HTERT RPE-1 (cell line): ENCODE data around the gene PON2.
"Not testable (repeated sequence)": the region's sequence is repeated elsewhere in the genome, so short reads cannot be mapped to it uniquely, and the experiment has no call there.

Experiments used
- in situ Hi-C: fragments of 300-500 bp; cut with MboI; formaldehyde crosslinking; loops from 4 replicates; pipeline ENCODE4 v1.14.3; 2020; ENCODE audit warnings: low sequenced_read_pairs

Gene PON2

DNA sequence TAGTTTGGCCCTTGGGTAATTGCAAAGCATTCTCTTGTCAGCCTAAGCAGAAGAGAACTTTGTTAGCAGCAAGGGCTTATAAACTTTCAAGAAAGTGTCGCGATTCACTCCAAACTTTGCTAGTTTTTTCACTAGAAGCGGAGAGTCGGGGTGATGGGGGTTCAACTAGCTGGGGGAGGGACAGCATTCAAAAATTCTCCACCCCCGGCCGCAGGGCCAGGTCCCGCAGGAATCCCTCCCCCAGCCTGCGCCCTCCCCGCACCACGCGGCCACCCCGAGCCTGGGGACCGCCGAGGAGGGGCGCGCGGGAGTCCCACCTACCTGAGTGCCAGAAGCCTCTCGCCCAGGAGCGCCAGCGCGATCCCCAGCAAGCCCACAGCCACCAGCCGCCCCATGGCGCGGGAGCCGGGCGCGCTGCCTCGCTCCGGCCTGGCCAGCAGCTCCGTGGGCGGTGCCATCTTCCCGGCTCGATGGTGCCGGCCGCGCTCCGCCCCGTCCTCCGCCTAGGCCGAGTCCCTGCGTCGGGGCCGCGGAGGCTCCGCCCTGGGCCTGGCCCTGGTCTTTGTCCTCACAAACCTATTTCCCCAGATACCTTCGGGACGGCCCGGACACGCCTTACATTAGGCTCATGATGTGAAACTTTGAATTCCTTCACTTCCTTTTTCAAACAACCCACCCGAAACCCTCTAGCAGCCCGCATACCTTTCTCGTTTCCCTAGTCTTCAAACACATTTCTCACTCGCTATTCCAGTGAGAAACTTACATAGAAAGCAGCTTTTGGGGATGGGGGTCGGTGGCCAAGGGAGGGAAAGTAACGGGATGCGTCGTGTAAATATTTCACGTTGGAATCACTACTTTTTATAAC is at the start of gene PON2:
Gene PON2, minus strand, starts transcription at position 472 of the 865 bp plus-strand sequence. Its CDS starts 77 bp downstream, at position 395.
- in situ Hi-C loops, result no loop called here

DNA sequence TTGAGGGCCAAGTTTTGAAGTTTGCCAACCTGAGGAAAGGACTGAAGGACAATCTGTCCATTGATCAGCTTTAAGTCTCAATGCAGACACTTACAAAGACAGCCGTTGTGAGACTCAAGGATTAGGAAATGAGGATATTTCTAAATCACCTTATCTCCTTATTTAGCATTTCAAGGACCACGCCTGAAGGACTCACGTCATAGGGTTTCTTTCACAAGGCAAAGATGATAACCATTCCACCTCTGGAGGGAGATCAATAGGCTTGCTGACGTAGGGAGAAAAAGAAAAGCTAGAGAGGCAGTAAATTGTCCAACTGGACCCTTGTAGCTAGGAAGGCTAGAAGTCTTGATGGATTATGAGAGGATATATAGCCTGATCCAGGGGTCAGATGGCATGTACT is 47.6 kb upstream of the PON2 start:
- in situ Hi-C loops, result no loop called here

GRCh38 chr7:95481271-95482165 is 46.7 kb upstream of the PON2 start:
- in situ Hi-C loops, result no loop called here

DNA sequence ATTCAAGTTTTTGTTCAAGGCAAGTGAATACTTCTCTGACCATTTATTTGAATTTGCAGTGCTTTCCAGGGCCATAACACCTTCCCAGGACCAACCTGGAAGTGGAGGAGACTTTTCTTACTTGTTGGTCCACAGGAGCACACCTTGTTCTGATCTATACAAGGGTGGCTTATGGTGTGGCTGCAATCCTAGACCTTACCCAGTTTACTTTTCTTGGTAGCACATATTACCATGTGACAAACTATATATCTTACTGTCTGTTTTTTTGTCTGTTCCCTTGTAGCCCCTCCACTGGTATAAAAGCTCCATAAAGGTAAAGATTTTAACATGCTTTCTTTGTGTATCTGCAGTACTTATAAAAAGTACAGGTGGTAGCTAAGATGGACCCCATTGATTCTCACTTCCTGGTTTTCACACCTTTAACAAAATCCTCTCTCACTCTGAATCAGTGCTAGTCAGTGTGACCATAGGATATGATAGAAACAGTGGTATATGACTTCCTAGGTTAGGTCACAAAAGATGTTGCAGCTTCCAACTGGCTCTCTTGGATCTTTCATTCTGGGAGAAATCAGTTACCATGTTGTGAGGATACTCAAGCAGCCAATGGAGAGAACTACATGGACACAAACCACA is 45.3 kb upstream of the PON2 start:
- in situ Hi-C loops, result no loop called here

- in situ Hi-C loops, result no loop called here
Observed at GRCh38 chr7:95478272-95479037, 43.6 kb upstream of the PON2 start.

DNA sequence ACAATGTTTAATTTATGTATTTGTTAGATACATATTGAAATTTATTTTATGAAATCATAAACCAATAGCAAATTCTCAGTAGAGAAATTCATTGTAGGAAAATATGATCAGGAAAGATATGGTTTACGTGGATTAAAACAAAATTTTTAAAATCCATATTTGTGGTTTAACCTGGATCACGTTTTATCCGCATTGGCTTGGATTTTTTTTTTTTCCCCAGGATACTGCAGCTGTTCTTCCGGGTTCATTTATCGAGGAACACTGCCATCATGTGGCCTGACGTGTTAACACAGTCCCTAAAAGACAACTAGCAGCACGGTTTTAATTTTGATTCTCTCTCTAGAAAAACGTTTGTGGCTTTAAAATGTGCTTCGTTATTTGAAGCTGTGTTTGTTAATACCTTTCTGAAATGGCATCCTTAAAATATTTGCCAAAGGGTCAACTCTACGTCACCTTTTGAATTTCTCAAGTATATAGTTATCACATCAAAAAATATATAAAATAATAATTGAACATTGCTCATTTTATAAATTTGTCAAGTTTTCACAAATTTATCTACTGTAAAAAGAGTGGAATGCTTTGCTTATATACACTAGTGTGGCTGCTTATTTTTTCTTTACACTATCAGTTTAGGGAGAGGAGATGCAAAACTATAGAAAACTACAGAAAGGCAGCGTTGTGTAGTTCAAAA is 42.2 kb upstream of the PON2 start:
- in situ Hi-C loops, result no loop called here

- in situ Hi-C loops, result no loop called here
Observed at GRCh38 chr7:95476072-95476847, 41.4 kb upstream of the PON2 start.

GRCh38 chr7:95473276-95473985 is 38.6 kb upstream of the PON2 start:
- in situ Hi-C loops, result no loop called here

DNA sequence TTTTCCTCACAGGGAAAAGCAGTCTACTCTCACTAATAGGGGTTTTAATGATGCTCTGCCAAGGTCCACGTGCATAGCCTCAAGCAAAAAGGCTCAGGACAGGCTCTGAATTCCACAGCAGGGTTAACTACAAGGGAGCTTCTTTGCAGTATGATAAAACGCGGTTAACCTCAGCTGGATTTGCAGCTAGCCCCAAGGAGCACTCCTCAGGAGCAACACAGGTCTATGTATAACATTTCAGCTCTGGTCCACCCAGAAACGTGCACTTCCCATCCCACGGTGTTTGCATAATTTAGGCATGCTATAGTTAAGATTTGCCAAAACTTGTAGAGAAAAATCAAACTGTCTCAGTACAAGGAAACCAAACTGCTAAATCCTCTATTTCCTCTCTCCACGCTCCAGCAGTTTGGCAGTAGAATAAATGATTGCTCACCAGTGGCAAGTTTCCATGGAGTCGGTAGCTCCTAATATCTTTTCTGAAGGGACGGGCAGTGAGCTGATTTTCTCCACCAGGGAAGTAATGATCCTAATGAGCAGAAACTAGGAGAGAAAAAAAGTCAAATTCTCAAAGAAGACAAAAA is 37.8 kb upstream of the PON2 start:
- in situ Hi-C loops, result no loop called here

DNA sequence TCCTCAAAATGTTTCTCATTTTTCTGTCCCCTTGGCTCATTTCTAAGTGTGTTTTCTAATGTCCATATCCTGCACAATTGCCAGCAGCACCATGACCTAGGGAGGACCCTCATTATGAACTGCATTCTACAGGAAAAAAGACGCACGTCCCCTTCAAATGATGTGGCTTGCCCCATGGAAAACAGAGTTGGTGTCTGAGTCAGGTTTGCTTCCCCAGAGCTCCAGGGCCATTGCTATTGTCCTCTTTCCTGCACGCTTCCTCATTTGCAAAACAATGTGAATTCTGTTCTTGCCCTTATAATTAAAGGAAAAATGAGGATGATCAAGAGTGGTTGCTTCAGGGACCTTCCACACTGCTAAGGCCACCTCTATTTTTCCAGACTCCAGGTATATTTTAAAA is 36.2 kb upstream of the PON2 start:
- in situ Hi-C loops, result no loop called here

DNA sequence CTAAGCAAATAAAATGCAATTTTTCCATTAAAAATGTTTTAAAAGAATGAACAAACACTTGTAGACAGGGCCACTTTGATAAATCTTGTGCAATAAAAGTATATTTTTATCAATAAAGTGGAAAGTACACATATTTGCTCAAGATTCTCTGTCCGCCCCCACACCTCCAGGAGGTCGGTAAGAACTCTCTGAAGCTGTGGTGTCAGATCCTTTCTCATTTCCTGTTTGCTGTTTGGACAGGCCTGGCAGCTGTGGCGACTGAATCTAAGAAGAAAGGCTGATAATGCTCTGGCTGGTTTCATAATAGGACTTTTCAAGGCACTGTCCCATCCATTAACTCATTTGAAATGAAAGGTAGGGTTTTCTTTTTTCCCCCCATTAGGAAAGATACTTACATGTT is 35.6 kb upstream of the PON2 start:
- in situ Hi-C loops, result no loop called here

DNA sequence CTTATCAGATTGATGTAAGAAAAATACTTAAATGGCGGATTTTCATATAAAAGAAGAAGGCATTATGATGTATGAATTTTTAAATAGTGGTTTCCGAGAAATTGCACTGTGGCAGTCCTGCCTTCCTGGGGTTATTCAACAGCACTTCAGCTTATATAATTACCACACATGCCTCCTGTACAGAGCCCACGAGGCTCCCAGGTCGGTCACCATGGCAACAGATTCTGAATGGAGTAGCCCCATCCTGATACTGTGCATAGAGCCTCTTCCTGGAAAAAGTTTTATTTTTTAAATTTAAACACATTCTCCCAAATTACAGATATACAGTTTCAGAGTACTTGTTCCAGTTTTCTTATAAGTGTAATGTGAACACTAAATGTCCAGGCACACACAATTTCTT is 35.0 kb upstream of the PON2 start:
- in situ Hi-C loops, result no loop called here

- in situ Hi-C loops, result no loop called here
Observed at GRCh38 chr7:95469187-95469586, 34.4 kb upstream of the PON2 start.

DNA sequence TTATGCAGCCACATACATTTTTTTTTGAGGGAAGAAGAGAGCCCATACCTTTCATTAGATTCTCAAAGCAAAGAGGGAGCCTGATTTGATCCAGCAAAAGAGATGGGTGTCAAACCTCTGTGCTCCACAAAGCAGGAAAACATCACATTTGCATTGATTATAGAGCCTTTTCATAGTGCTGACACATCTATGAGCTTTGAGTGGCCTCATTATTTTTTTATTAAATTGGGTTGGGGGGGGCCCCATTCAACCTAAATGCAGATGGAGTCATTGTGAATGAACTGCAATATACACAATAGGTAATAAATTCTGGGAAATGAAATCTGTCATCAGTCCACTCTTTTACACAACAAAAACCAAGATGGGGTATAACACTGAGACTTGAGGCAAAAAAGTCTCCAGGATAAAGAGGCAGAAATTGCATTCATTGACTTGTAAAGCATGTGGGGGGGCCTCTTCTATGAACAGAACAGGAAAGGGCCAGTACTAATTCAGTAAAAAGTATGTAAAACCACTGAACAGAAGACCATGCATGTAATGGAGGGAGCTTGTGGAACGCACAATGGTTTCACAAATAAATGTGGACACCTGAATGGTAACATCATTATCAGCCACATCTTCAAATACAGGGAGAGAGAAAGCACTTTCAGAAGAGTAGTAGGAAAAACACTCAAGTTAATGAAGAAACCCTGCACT is 33.2 kb upstream of the PON2 start:
- in situ Hi-C loops, result no loop called here

DNA sequence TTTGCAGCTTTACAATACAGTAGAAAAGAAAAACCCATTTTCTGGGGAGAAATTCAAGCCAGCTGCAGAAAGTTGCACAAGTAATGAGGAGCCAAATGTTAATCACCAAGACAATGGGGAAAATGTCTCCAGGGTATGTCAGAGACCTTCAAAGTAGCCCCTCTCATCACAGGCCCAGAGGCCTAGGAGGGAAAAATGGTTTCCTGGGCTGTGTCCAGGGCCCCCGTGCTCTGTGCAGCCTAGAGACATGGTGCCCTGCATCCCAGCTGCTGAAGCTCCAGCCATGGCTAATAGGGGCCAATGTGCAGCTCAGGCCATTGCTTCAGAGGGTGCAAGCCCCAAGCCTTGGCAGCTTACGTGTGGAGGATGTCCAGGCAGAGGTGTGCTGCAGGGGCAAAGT is 25.8 kb upstream of the PON2 start:
- in situ Hi-C loops, result not testable (repeated sequence)

DNA sequence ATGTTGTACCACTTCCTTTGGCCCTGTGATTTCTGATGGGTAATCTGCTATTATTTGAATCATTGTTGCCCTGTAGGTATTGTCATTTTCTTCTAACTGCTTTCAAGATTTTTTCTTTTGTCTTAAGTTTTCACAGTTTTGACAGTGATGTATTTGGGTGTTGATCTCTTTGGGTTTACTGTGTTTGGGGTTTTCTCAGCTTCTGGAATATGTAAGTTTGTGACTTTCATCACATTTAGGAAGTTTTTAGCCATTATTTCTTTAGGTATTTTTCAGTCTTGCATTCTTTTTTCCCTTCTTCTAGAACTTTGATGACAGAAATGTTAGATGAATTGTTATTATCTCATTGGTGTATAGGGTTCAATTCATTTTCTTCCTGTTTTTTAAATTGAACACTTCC is 23.1 kb upstream of the PON2 start:
- in situ Hi-C loops, result no loop called here

- in situ Hi-C loops, result no loop called here
Observed at GRCh38 chr7:95454438-95455045, 19.7 kb upstream of the PON2 start.
